Measurements from ENCODE around the gene SYTL3.
"Not testable (repeated sequence)": the region's sequence is repeated elsewhere in the genome, so short reads cannot be mapped to it uniquely, and the experiment has no call there.

SYTL3 gene

DNA sequence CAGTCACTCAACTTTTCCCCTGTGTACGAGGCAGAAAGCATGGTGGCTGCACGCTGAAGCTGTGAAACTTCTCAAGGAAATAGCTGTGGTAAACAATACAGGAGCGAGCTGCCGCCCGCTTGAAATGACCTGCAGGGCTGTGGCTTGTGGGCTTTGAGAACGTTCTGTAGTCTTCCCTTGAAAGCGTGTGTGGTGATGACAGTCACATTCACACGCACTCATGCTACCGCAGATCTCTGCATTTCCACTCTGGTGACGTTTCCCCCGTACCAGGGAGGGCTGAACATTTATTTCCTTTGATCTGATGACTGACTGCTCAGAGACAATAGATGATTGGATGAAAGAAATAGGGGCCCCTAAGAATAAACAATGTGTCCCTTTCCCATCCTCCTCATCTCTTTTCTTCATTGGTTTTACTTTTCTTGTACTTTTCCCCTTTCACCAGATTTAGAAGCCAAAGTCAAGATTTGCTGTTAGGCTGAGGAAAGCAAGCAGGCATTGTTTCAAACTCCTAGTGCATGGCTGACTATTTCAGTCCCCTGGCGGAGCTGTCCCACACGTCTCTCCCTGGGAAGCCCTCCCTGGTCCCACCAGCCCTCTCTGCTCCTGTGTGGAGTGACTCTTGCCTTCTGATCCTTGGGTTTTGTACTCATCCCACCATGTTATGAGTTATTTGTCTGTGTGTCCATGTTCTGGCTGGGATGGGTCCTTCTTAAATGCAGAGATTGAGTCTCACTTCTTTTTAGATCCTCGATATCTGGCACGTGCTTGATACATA lies 3.9 kb downstream of the SYTL3 start:
- no peak overlapping the region for H3K4me3 ChIP-seq (ENCODE audit: control insufficient read depth, low read depth, low read length)
- TF ChIP-seq, protein P1, sequence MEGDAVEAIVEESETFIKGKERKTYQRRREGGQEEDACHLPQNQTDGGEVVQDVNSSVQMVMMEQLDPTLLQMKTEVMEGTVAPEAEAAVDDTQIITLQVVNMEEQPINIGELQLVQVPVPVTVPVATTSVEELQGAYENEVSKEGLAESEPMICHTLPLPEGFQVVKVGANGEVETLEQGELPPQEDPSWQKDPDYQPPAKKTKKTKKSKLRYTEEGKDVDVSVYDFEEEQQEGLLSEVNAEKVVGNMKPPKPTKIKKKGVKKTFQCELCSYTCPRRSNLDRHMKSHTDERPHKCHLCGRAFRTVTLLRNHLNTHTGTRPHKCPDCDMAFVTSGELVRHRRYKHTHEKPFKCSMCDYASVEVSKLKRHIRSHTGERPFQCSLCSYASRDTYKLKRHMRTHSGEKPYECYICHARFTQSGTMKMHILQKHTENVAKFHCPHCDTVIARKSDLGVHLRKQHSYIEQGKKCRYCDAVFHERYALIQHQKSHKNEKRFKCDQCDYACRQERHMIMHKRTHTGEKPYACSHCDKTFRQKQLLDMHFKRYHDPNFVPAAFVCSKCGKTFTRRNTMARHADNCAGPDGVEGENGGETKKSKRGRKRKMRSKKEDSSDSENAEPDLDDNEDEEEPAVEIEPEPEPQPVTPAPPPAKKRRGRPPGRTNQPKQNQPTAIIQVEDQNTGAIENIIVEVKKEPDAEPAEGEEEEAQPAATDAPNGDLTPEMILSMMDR (conservative IDR thresholded peaks at IDR 0.05; ENCODE audit: control insufficient read depth, insufficient read depth, low read depth, low read length), result no peak
- DNase-seq (ENCODE audit: low read depth), result no peak

DNA sequence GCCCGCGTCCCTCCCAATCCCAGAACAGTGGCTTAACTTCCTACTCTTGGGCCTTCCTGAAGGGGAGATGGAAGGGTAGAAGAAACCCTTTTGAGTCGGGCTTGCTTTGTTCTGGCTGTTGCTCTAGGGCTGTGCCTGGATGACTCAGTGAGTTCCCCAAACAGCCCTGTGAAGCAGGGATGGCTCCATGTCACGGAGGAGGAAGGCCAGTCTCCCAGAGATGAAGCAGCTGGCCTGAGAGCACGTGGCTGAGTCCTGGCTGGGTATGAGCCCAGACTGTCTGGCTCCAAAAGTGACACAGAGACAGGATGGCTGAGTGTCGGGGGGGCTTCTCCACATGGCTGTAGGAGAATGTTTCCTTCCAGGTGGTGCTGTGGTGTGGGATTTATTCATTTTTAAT lies 4.6 kb downstream of the SYTL3 start:
- TF ChIP-seq, protein P1 (conservative IDR thresholded peaks at IDR 0.05; ENCODE audit: control insufficient read depth, insufficient read depth, low read depth, low read length), result no peak
- DNase-seq (ENCODE audit: low read depth), result peak; percentile 89
- H3K4me3 ChIP-seq (ENCODE audit: control insufficient read depth, low read depth, low read length), result no peak overlapping the region

DNA sequence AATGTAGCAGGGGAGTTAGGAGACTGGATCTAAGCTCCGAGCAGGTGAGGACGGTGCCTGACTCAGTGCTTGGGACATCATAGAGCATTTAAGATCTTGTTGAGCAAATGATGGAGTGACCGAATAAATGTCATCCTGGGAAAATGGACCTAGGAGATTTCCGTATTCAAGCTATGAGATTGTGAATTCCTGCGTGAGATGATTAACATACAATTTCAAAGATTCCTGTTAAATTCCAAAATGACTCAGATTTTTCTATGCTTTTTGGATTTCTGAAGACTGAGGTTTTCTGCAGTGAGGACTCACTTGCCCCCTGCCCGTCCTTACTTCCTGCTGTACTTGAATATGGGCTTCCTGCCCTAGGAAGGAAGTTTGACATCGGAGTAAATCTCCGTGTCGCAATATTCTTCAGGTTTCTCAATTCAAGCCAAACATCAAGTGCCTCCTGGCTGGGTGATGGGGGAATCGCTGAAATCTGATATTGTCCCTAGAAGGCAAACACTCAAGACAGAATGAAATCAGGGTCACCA lies 5.2 kb downstream of the SYTL3 start:
- TF ChIP-seq, protein P1 (conservative IDR thresholded peaks at IDR 0.05; ENCODE audit: control insufficient read depth, insufficient read depth, low read depth, low read length), result no peak
- H3K4me3 ChIP-seq (ENCODE audit: control insufficient read depth, low read depth, low read length), result no peak overlapping the region
- peak; percentile 88 for DNase-seq (ENCODE audit: low read depth)

DNA sequence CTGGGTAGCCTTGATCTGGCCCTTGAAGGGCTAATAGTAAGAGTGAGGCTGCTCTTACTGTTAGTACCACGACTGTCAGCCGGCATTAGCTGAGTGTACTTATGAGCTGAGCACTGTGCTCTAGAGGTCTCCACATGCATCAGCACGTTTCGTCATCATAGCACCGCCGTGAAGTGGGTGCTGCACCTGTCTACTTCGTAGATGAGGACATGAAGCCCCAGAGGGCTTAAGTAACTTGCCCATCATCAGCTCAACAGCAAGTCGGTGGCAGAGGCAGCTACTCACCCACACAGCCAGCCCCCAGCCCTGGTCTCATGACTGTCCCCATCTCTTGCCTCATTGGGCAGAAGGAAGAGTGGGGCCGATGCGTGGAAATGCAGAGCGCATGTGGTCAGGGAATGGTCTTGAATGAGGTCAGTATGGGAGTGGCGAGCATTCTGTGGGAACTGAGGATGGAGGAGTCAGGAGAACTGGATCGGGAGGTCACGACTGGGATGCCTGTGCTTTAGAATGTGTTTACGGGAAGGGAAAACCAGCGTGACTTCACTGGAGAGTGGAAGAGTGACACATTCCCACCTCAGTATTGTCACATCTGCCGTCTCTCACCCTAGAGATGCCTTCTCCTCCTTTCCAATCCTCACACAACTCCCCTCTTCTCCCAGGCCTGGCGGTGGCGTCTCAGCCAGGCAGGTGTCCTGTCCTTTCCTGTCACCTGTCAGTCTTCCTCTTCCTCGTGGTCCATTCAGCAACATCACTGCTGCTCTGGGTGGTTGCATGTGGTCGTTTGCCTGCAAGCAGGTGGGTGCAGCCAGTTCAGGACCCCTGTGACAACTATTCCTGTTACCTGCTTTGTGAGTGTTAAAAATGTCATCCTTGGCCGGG lies 6.0 kb downstream of the SYTL3 start:
- H3K4me3 ChIP-seq (ENCODE audit: control insufficient read depth, low read depth, low read length), result no peak overlapping the region
- DNase-seq (ENCODE audit: low read depth), result peak; percentile 37

DNA sequence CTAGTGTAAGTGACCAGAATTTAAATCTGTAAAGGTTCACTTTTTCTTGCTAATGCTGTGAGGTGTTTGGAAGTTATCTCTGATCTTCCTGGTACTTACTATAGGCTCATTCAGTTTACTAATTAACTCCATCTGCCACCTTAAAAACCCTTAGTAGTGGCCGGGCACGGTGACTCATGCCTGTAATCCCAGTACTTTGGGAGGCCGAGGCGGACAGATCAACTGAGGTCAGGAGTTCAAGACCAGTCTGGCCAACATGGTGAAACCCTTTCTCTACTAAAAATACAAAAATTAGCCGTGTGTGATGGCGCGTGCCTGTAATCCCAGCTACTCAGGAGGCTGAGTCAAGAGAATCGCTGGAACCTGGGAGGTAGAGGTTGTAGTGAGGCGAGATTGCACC lies 7.1 kb downstream of the SYTL3 start:
- DNase-seq (ENCODE audit: low read depth), result peak; percentile 86
- not testable (repeated sequence) for H3K4me3 ChIP-seq (ENCODE audit: control insufficient read depth, low read depth, low read length)

More for the DNA sequence above, 6.0 kb downstream of the SYTL3 start:
- TF ChIP-seq, protein P1 (conservative IDR thresholded peaks at IDR 0.05; ENCODE audit: control insufficient read depth, insufficient read depth, low read depth, low read length), result no peak

DNA sequence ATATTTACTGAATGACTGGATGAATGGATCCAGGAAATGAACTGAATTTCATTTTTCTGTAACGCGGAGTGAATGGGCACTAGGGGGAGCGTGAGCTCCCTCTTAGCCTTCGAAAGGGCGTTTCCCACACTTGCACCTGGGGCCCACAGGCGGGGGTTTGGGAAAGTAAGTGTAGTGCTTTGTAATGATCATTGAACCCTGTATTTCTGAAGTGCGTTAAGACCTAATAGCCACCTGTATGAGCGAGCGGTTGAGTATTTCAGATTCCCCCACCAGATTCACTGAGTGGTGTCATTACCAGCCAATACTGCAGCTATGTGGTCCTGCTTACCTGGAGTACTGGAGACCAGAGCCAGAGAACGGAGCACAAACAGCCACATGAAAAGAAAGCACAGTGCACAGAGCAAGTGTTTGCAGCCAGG lies 10.5 kb downstream of the SYTL3 start:
- TF ChIP-seq, protein P1 (conservative IDR thresholded peaks at IDR 0.05; ENCODE audit: control insufficient read depth, insufficient read depth, low read depth, low read length), result peak; percentile 63
- no peak overlapping the region for H3K4me3 ChIP-seq (ENCODE audit: control insufficient read depth, low read depth, low read length)
- peak; percentile 32 for DNase-seq (ENCODE audit: low read depth)

All from fibroblast of mammary gland (primary cell).